Endothelial cell of hepatic sinusoid (primary cell): ENCODE data around the gene CHIT1.

Experiments
- in situ Hi-C: cut with HindIII; loops from 2 replicates; pipeline ENCODE4 v1.10.0; 2017; ENCODE audit warnings: low sequenced_read_pairs

Gene CHIT1

GRCh38 chr1:203199002-203199401 lies 30.5 kb downstream of the CHIT1 start:
- in situ Hi-C loops, result no loop called here

- in situ Hi-C loops, result no loop called here
Measured at GRCh38 chr1:203197625-203198024, 31.8 kb downstream of the CHIT1 start.

GRCh38 chr1:203196371-203196770 lies 33.1 kb downstream of the CHIT1 start:
- in situ Hi-C loops, result no loop called here

GRCh38 chr1:203190949-203191348 lies 38.5 kb downstream of the CHIT1 start:
- in situ Hi-C loops, result no loop called here

GRCh38 chr1:203189951-203190352 lies 39.5 kb downstream of the CHIT1 start:
- in situ Hi-C loops, result no loop called here

- in situ Hi-C loops, result no loop called here
Measured at GRCh38 chr1:203188686-203189232, 40.7 kb downstream of the CHIT1 start.

- in situ Hi-C loops, result no loop called here
Measured at GRCh38 chr1:203187689-203188264, 41.7 kb downstream of the CHIT1 start.

- in situ Hi-C loops, result no loop called here
Measured at GRCh38 chr1:203187304-203187685, 42.2 kb downstream of the CHIT1 start.

GRCh38 chr1:203186446-203187303 lies 42.8 kb downstream of the CHIT1 start, which contains the start of gene CHI3L1:
CHI3L1 (minus strand) TSS chr1:203186704; CDS start chr1:203186623, 81 bp downstream.
- in situ Hi-C loops, result no loop called here

- in situ Hi-C loops, result no loop called here
Measured at GRCh38 chr1:203186091-203186445, 43.4 kb downstream of the CHIT1 start.

GRCh38 chr1:203185585-203185984 lies 43.9 kb downstream of the CHIT1 start:
- in situ Hi-C loops, result no loop called here

- in situ Hi-C loops, result no loop called here
Measured at GRCh38 chr1:203185061-203185461, 44.4 kb downstream of the CHIT1 start.

GRCh38 chr1:203184467-203184866 lies 45.0 kb downstream of the CHIT1 start:
- in situ Hi-C loops, result no loop called here

GRCh38 chr1:203183828-203184227 lies 45.6 kb downstream of the CHIT1 start:
- in situ Hi-C loops, result no loop called here

GRCh38 chr1:203182387-203182953 lies 47.0 kb downstream of the CHIT1 start:
- in situ Hi-C loops, result no loop called here

- in situ Hi-C loops, result no loop called here
Measured at GRCh38 chr1:203181586-203182386, 47.7 kb downstream of the CHIT1 start.

- in situ Hi-C loops, result no loop called here
Measured at GRCh38 chr1:203180611-203181330, 48.7 kb downstream of the CHIT1 start.

GRCh38 chr1:203179667-203180005 lies 49.8 kb downstream of the CHIT1 start:
- in situ Hi-C loops, result no loop called here

- in situ Hi-C loops, result no loop called here
Measured at GRCh38 chr1:203178821-203179666, 50.4 kb downstream of the CHIT1 start.

GRCh38 chr1:203178083-203178482 lies 51.4 kb downstream of the CHIT1 start:
- in situ Hi-C loops, result no loop called here
